ENCODE results near the gene STAC2.

The STAC2 gene, protein sequence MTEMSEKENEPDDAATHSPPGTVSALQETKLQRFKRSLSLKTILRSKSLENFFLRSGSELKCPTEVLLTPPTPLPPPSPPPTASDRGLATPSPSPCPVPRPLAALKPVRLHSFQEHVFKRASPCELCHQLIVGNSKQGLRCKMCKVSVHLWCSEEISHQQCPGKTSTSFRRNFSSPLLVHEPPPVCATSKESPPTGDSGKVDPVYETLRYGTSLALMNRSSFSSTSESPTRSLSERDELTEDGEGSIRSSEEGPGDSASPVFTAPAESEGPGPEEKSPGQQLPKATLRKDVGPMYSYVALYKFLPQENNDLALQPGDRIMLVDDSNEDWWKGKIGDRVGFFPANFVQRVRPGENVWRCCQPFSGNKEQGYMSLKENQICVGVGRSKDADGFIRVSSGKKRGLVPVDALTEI

DNA sequence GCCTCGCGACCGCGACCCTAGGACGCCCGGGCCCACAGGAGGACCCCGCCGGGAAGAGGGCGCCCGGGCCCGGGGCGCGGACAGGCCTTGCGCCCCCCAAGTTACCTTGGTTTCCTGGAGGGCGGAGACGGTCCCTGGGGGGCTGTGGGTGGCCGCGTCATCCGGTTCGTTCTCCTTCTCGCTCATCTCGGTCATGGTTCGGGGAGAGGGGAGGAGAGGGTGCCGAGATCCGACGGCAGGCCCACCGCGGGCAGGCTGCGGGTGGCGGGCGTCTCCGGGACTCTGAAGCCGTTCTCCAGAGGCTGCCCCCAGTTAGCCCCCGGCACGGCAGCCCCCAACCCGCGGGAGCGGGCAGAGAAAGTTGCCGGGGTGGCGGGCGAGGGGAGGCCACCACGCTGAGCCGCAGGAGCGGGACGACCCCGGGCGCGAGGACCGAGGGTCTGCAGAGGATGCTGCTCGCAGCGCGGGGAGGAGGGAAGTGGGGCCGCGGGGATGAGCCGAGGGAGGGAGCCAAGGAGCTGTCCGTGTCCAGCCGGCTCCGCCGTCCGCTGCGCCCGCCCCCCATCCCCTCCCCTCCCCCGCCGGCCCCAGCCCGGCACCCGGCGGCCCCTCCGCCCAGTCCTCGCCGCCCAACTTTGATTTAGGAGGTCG is at the start of gene STAC2:
Gene STAC2 (minus strand): TSS at position 638 of the 651 bp plus-strand sequence. CDS start 443 bp downstream, at position 195.
- no peak within 1 kb of the TSS for H3K27ac ChIP-seq (ENCODE audit: low read depth, low read length)
- H3K4me1 ChIP-seq (ENCODE audit: control insufficient read depth, low read length): no peaks in the 10 kb centered on the region
- H3K36me3 ChIP-seq (ENCODE audit: control insufficient read depth, low read length): no peaks in the 10 kb centered on the region
- TF ChIP-seq EZH2phosphoT487 (IDR thresholded peaks at IDR 0.05; ENCODE audit: borderline replicate concordance, low read length): no peak
- no peak for TF ChIP-seq CTCF (IDR thresholded peaks at IDR 0.05; ENCODE audit: low read depth, low read length, poor library complexity, severe bottlenecking)
- H4K20me1 ChIP-seq (ENCODE audit: control insufficient read depth, insufficient read depth, low read depth, low read length): no peaks in the 10 kb centered on the region
- H3K9me2 ChIP-seq (replicated peaks; ENCODE audit: control insufficient read depth, low read length): no peaks in the 10 kb centered on the region
- H3K4me3 ChIP-seq (ENCODE audit: low read length): no peak within 1 kb of the TSS
- H3K9me3 ChIP-seq (ENCODE audit: control insufficient read depth, insufficient read depth, low read length): no peaks in the 10 kb centered on the region
- no peaks in the 10 kb centered on the region for H3K79me2 ChIP-seq (ENCODE audit: control insufficient read depth, low read length)
- H3K27me3 ChIP-seq (ENCODE audit: control insufficient read depth, low read length): peaks cover 27% of the 10 kb centered on the region
- no peaks in the 10 kb centered on the region for H3F3A ChIP-seq (ENCODE audit: control insufficient read depth, insufficient read depth)
- H3K4me2 ChIP-seq (ENCODE audit: low read length): no peak within 1 kb of the TSS

DNA sequence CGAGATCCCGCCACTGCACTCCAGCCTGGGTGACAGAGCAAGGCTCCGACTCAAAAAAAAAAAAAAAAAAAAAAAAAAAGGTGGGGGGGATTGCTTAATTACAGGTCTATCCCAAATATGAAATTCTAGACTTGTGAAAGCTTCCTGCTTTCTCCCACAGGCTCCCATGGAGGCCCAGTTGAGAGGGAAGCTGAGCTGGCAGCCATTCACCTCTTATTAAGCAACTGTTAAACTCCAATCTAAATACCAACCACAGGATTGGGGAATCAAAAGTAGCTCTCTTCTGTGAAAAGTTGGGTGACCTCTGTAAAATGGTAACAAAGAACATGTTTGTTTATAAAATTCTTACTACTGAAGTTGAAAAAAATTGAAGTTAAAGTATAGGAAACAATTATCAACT is 45.8 kb upstream of the STAC2 start:
- H3K4me3 ChIP-seq (ENCODE audit: low read length): no peak overlapping the region
- peaks cover under 1% of the 10 kb centered on the region for H3K4me1 ChIP-seq (ENCODE audit: control insufficient read depth, low read length)
- no peaks in the 10 kb centered on the region for H3K9me2 ChIP-seq (replicated peaks; ENCODE audit: control insufficient read depth, low read length)
- no peak overlapping the region for H3K4me2 ChIP-seq (ENCODE audit: low read length)
- no peaks in the 10 kb centered on the region for H3K9me3 ChIP-seq (ENCODE audit: control insufficient read depth, insufficient read depth, low read length)
- H3F3A ChIP-seq (ENCODE audit: control insufficient read depth, insufficient read depth): no peaks in the 10 kb centered on the region
- H3K27me3 ChIP-seq (ENCODE audit: control insufficient read depth, low read length): no peaks in the 10 kb centered on the region
- H3K79me2 ChIP-seq (ENCODE audit: control insufficient read depth, low read length): no peaks in the 10 kb centered on the region
- TF ChIP-seq CTCF (IDR thresholded peaks at IDR 0.05; ENCODE audit: low read depth, low read length, poor library complexity, severe bottlenecking) (no peak), EZH2phosphoT487 (IDR thresholded peaks at IDR 0.05; ENCODE audit: borderline replicate concordance, low read length) (no peak)
- H4K20me1 ChIP-seq (ENCODE audit: control insufficient read depth, insufficient read depth, low read depth, low read length): no peaks in the 10 kb centered on the region
- H3K36me3 ChIP-seq (ENCODE audit: control insufficient read depth, low read length): no peaks in the 10 kb centered on the region
- no peak overlapping the region for H3K27ac ChIP-seq (ENCODE audit: low read depth, low read length)

DNA sequence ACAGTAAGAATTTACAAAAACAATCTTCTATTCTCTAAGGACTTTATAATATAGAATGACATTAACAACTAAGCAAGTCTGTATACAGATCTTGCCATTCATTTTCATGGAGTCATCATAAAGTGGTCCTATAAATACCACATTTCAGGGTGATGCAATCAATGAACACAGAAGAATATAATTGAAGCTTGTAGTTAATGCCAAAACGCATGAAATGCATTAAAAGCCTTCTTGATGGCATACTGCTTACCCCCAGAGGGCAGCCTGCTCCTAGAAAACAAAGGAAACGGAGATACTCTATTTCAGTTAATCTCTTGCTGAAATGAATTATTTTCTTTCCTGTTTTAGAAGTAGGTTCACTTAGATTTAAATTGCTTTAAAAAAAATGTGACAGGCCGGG is 45.2 kb upstream of the STAC2 start:
- H3K27me3 ChIP-seq (ENCODE audit: control insufficient read depth, low read length): no peaks in the 10 kb centered on the region
- H3K9me3 ChIP-seq (ENCODE audit: control insufficient read depth, insufficient read depth, low read length): no peaks in the 10 kb centered on the region
- H3K9me2 ChIP-seq (replicated peaks; ENCODE audit: control insufficient read depth, low read length): no peaks in the 10 kb centered on the region
- H4K20me1 ChIP-seq (ENCODE audit: control insufficient read depth, insufficient read depth, low read depth, low read length): no peaks in the 10 kb centered on the region
- no peaks in the 10 kb centered on the region for H3K79me2 ChIP-seq (ENCODE audit: control insufficient read depth, low read length)
- no peaks in the 10 kb centered on the region for H3K36me3 ChIP-seq (ENCODE audit: control insufficient read depth, low read length)
- TF ChIP-seq CTCF (IDR thresholded peaks at IDR 0.05; ENCODE audit: low read depth, low read length, poor library complexity, severe bottlenecking) (peak; percentile 54), EZH2phosphoT487 (IDR thresholded peaks at IDR 0.05; ENCODE audit: borderline replicate concordance, low read length) (no peak)
- H3K27ac ChIP-seq (ENCODE audit: low read depth, low read length): no peak overlapping the region
- H3K4me3 ChIP-seq (ENCODE audit: low read length): no peak overlapping the region
- H3K4me2 ChIP-seq (ENCODE audit: low read length): no peak overlapping the region
- no peaks in the 10 kb centered on the region for H3F3A ChIP-seq (ENCODE audit: control insufficient read depth, insufficient read depth)
- H3K4me1 ChIP-seq (ENCODE audit: control insufficient read depth, low read length): no peaks in the 10 kb centered on the region

Measured in DOHH2 (cell line).